ENCODE data around the gene IQCK.

DNA sequence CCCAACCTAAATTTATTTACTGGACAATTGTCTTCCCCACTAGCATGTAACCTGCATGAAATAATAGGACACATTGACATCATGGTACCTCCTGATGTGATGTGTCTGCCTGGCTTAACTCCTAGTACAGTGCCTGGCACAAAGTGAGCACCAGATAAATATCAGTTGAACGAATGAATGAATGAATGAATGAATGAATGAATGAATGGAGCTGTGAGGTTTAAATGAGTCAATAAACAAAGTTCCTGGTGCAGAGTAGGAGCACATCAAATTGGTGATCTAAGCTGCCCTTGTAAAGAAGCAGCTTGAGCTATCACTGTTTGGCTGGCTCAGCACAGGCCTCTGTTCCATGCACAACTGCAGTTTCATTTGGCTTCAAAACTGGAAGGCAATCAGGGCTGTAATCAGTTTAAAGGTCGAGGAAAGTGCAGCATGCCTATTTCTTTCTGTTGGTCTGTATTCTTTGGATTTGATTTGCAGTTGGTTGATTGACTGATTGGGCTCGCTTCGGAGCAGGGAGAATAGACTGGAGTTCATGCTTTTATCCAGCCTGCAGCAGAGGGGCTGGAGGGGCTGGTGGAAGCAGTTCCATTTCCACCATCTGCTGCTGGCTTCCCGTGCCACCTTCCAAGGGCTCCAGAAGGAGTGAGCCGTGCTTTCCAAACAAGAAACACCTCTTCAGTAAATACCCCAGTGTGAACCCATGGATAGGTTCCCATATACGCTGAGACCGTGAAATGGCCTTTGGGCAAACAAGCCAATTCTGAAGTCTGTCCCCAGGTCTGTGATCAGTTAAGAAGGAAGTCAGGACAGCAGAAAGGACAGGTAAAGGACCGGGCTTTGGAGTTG lies 112.0 kb downstream of the IQCK start:
- TF ChIP-seq CTCF (IDR thresholded peaks at IDR 0.05) (no peak), POLR2A (IDR thresholded peaks at IDR 0.05) (no peak)

All from heart left ventricle (tissue), 13 donors.